K562 (cell line): ENCODE measurements around the gene PARP1. TPM values are rescaled to one million over a fixed set of nuclear protein-coding genes. Genes with fewer than 3 reads are reported as not detected.

Experiments
- ATF3 ChIP-seq, 2 experiments: fragments of 450-650 bp in 1 of 2; sonication (generic) in 1 of 2; formaldehyde crosslinking in 1 of 2; IDR thresholded peaks in 1 of 2; conservative IDR thresholded peaks in 1 of 2; 2 replicates each; pipeline versions ENCODE4 v1.6.1 to v1.8.1; 2016 to 2023; ENCODE audit warnings: mild to moderate bottlenecking in 2 of 2, moderate library complexity in 2 of 2, inconsistent platforms in 1 of 2, missing genetic modification reagents in 1 of 2
- ATF7 ChIP-seq: fragments of 450-650 bp; IDR thresholded peaks from 2 replicates; pipeline ENCODE4 v1.7.1; 2014; ENCODE audit warnings: mild to moderate bottlenecking, moderate library complexity
- C11orf30 ChIP-seq: fragments of 450-650 bp; IDR thresholded peaks from 2 replicates; pipeline ENCODE4 v1.6.1; 2016; ENCODE audit warnings: low read depth, mild to moderate bottlenecking
- CTCF ChIP-seq, 3 experiments: IDR thresholded peaks in 2 of 3; conservative IDR thresholded peaks in 1 of 3; 2 replicates each; pipeline ENCODE4 v1.5.1; 2011 to 2012; ENCODE audit warnings: low read length in 3 of 3, mild to moderate bottlenecking in 3 of 3, control low read depth in 2 of 3, improper control_type of control experiment in 1 of 3, inconsistent platforms in 1 of 3, low read depth in 1 of 3, mixed read lengths in 1 of 3, moderate library complexity in 1 of 3; ENCODE audit not compliant: insufficient read depth in 2 of 3
- E2F3 ChIP-seq: fragments of 250-450 bp; sonication (Bioruptor Pico); IDR thresholded peaks from 2 replicates; pipeline ENCODE4 v1.4.0; 2020; ENCODE audit warnings: mild to moderate bottlenecking
- EP400 ChIP-seq: fragments of 450-650 bp; IDR thresholded peaks from 2 replicates; pipeline ENCODE4 v1.6.1; 2017; ENCODE audit warnings: antibody characterized with exemption, mild to moderate bottlenecking, moderate library complexity
- GABPA ChIP-seq: fragments of 200-800 bp; sonication (Bioruptor generic); conservative IDR thresholded peaks from 2 replicates; pipeline ENCODE4 v1.6.1; 2016; ENCODE audit warnings: low read depth, missing genetic modification characterization, missing compliant biosample characterization
- KLF1 ChIP-seq: fragments of 450-650 bp; IDR thresholded peaks from 2 replicates; pipeline ENCODE4 v1.6.1; 2016; ENCODE audit warnings: missing genetic modification characterization, missing compliant biosample characterization
- NR3C1 ChIP-seq: sonication (generic); formaldehyde crosslinking; IDR thresholded peaks from 2 replicates; pipeline ENCODE4 v1.8.1; 2022; ENCODE audit warnings: missing genetic modification reagents
- PHF8 ChIP-seq: fragments of 200-600 bp; sonication (generic); IDR thresholded peaks from 2 replicates; pipeline ENCODE4 v1.6.1; 2012; ENCODE audit warnings: mixed run types, mild to moderate bottlenecking, inconsistent platforms, low read length, moderate library complexity, borderline replicate concordance
- PTBP1 ChIP-seq: fragments of 200-400 bp; formaldehyde crosslinking; IDR thresholded peaks from 2 replicates; pipeline ENCODE4 v1.6.1; 2017; ENCODE audit warnings: low read depth, low read length
- SOX6 ChIP-seq: fragments of 450-650 bp; IDR thresholded peaks from 2 replicates; pipeline ENCODE4 v1.6.1; 2014; ENCODE audit warnings: mild to moderate bottlenecking
- XRCC5 ChIP-seq: fragments of 200-400 bp; formaldehyde crosslinking; IDR thresholded peaks from 2 replicates; pipeline ENCODE4 v1.6.1; 2017; ENCODE audit warnings: low read depth, mild to moderate bottlenecking, low read length
- ZBTB7A ChIP-seq: IDR thresholded peaks from 2 replicates; pipeline ENCODE4 v1.6.1; 2011; ENCODE audit warnings: low read depth, mild to moderate bottlenecking, low read length, moderate library complexity, borderline replicate concordance; ENCODE audit not compliant: control insufficient read depth
- ZNF263 ChIP-seq: sonication (generic); formaldehyde crosslinking; IDR thresholded peaks from 2 replicates; pipeline ENCODE4 v1.8.0; 2022; ENCODE audit warnings: mild to moderate bottlenecking, missing genetic modification reagents, borderline replicate concordance
- ZNF609 ChIP-seq: sonication (generic); formaldehyde crosslinking; IDR thresholded peaks from 2 replicates; pipeline ENCODE4 v1.8.1; 2023; ENCODE audit warnings: missing genetic modification reagents, mild to moderate bottlenecking, borderline replicate concordance
- ZNF695 ChIP-seq: fragments of 450-650 bp; formaldehyde crosslinking; IDR thresholded peaks from 2 replicates; pipeline ENCODE4 v1.4.0; 2020; ENCODE audit warnings: mild to moderate bottlenecking, moderate library complexity
- polyA plus RNA-seq, 8 experiments: library from polyadenylated mRNA; depleted of rRNA in 4 of 8; stranded (reverse) in 5 of 8; unstranded in 3 of 8; fragments of >200 nt; fragmentation: Nextera tagmentation in 2 of 8; fragmentation: Illumina TruSeq in 1 of 8; extraction: Ambion mirVana in 2 of 8; extraction: Trizol in 1 of 8; gene quantifications; 2 replicates each; pipeline versions ENCODE4 v1.2.1 to v1.2.3, GENCODE V29; 2011 to 2014; ENCODE audit warnings: inconsistent platforms in 1 of 8, missing spikeins in 1 of 8
- total RNA-seq, 7 experiments: library from RNA; depleted of rRNA in 6 of 7; stranded (reverse); fragments of >200 nt in 6 of 7; fragmentation: Illumina TruSeq in 2 of 7; extraction: Trizol in 2 of 7; gene quantifications; 2 replicates each; pipeline versions ENCODE4 v1.2.1 to v1.2.3, GENCODE V29; 2011 to 2021; ENCODE audit warnings: low replicate concordance in 1 of 7
- TF ChIP-seq, protein P1 (sequence below): fragments of 200-800 bp; sonication (Bioruptor generic); IDR thresholded peaks from 2 replicates; pipeline ENCODE4 v1.6.1; 2017; ENCODE audit warnings: missing genetic modification characterization, missing compliant biosample characterization

The PARP1 gene
- total and polyA plus RNA-seq, 9 of the 15 experiments (the other 6 are each of a cell fraction or from before 2014, with no cell fraction given): 121 to 306 (median 250) TPM

GRCh38 chr1:226407497-226408284 is at the start of gene PARP1 (continued):
- peak; percentile 65 for TF ChIP-seq SOX6
- peak; percentile 81; the same call in 1 of the 2 replicates for TF ChIP-seq KLF1 (tag)
- TF ChIP-seq ZNF695: no peak
- no peak for TF ChIP-seq ATF3 (IDR thresholded peaks at IDR 0.05)
- peak; percentile 56 for TF ChIP-seq ATF3 (CRISPR knock-in tag; conservative IDR thresholded peaks at IDR 0.05)
- TF ChIP-seq ZNF263: peak; percentile 80
- TF ChIP-seq PHF8: peak; percentile 94; the same call in 1 of the 2 replicates
- TF ChIP-seq PTBP1: no peak
- TF ChIP-seq C11orf30: peak; percentile 98
- peak; percentile 76 for TF ChIP-seq ZBTB7A
- peak; percentile 79 for TF ChIP-seq GABPA (tag)
- peak; percentile 69 to 88 (median 81) for TF ChIP-seq CTCF (IDR thresholded peaks at IDR 0.05 in 2 of 3, conservative IDR thresholded peaks at IDR 0.05 in 1 of 3; ENCODE audit: insufficient read depth in 2 of 3, low read depth in 1 of 3, low read length in 3 of 3)
- TF ChIP-seq XRCC5: peak; percentile 78
- peak; percentile 62 for TF ChIP-seq E2F3
- peak; percentile 78; the same call in 1 of the 2 replicates for TF ChIP-seq NR3C1 (CRISPR knock-in tag)
- TF ChIP-seq ATF7: peak; percentile 83
- TF ChIP-seq, protein P1, sequence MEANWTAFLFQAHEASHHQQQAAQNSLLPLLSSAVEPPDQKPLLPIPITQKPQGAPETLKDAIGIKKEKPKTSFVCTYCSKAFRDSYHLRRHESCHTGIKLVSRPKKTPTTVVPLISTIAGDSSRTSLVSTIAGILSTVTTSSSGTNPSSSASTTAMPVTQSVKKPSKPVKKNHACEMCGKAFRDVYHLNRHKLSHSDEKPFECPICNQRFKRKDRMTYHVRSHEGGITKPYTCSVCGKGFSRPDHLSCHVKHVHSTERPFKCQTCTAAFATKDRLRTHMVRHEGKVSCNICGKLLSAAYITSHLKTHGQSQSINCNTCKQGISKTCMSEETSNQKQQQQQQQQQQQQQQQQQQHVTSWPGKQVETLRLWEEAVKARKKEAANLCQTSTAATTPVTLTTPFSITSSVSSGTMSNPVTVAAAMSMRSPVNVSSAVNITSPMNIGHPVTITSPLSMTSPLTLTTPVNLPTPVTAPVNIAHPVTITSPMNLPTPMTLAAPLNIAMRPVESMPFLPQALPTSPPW (CRISPR knock-in tag): peak; percentile 96
- peak; percentile 95 for TF ChIP-seq EP400
- peak; percentile 75; the same call in 1 of the 2 replicates for TF ChIP-seq ZNF609 (CRISPR knock-in tag)
